ENCODE data around the gene FBXW11.
"Not testable (repeated sequence)": the region's sequence is repeated elsewhere in the genome, so short reads cannot be mapped to it uniquely, and the experiment has no call there.

Gene FBXW11

GRCh38 chr5:171953860-171954701, 52.4 kb downstream of the FBXW11 start:
- DNase-seq (ENCODE audit: low spot score) = peak; percentile 54

- no peak for DNase-seq (ENCODE audit: low spot score)
These were observed 54.4 kb downstream of the FBXW11 start for GRCh38 chr5:171952021-171952420.

GRCh38 chr5:171951218-171951617, 55.2 kb downstream of the FBXW11 start:
- no peak for DNase-seq (ENCODE audit: low spot score)

GRCh38 chr5:171946000-171946781, 60.2 kb downstream of the FBXW11 start:
- DNase-seq (ENCODE audit: low spot score) = peak; percentile 5

- DNase-seq (ENCODE audit: low spot score) = no peak
These were observed 61.0 kb downstream of the FBXW11 start for GRCh38 chr5:171945476-171945875.

GRCh38 chr5:171945066-171945465, 61.4 kb downstream of the FBXW11 start:
- peak; percentile 8 for DNase-seq (ENCODE audit: low spot score)

- not testable (repeated sequence) for DNase-seq (ENCODE audit: low spot score)
These were observed 64.3 kb downstream of the FBXW11 start for GRCh38 chr5:171942112-171942516.

GRCh38 chr5:171941675-171942074, 64.8 kb downstream of the FBXW11 start:
- not testable (repeated sequence) for DNase-seq (ENCODE audit: low spot score)

- DNase-seq (ENCODE audit: low spot score) = not testable (repeated sequence)
These were observed 65.2 kb downstream of the FBXW11 start for GRCh38 chr5:171941275-171941674.

- DNase-seq (ENCODE audit: low spot score) = no peak
These were observed 66.5 kb downstream of the FBXW11 start for GRCh38 chr5:171939951-171940350.

- no peak for DNase-seq (ENCODE audit: low spot score)
These were observed 68.1 kb downstream of the FBXW11 start for GRCh38 chr5:171938358-171938757.

- no peak for DNase-seq (ENCODE audit: low spot score)
These were observed 69.1 kb downstream of the FBXW11 start for GRCh38 chr5:171937351-171937750.

- DNase-seq (ENCODE audit: low spot score) = no peak
These were observed 71.9 kb downstream of the FBXW11 start for GRCh38 chr5:171934586-171934985.

GRCh38 chr5:171931163-171931562, 75.3 kb downstream of the FBXW11 start:
- no peak for DNase-seq (ENCODE audit: low spot score)

- DNase-seq (ENCODE audit: low spot score) = no peak
These were observed 79.0 kb downstream of the FBXW11 start for GRCh38 chr5:171927345-171927941.

- no peak for DNase-seq (ENCODE audit: low spot score)
These were observed 80.1 kb downstream of the FBXW11 start for GRCh38 chr5:171926311-171926710.

GRCh38 chr5:171924493-171925122, 81.8 kb downstream of the FBXW11 start:
- DNase-seq (ENCODE audit: low spot score) = no peak

- no peak for DNase-seq (ENCODE audit: low spot score)
These were observed 85.6 kb downstream of the FBXW11 start for GRCh38 chr5:171920765-171921391.

GRCh38 chr5:171915700-171916099, 90.7 kb downstream of the FBXW11 start:
- not testable (repeated sequence) for DNase-seq (ENCODE audit: low spot score)

GRCh38 chr5:171914726-171915338, 91.6 kb downstream of the FBXW11 start:
- DNase-seq (ENCODE audit: low spot score) = no peak

- peak; percentile 35 for DNase-seq (ENCODE audit: low spot score)
These were observed 92.5 kb downstream of the FBXW11 start for GRCh38 chr5:171913987-171914273.

- no peak for DNase-seq (ENCODE audit: low spot score)
These were observed 95.3 kb downstream of the FBXW11 start for GRCh38 chr5:171911152-171911551.
